Measurements from ENCODE around the gene DCLRE1C.

DNA sequence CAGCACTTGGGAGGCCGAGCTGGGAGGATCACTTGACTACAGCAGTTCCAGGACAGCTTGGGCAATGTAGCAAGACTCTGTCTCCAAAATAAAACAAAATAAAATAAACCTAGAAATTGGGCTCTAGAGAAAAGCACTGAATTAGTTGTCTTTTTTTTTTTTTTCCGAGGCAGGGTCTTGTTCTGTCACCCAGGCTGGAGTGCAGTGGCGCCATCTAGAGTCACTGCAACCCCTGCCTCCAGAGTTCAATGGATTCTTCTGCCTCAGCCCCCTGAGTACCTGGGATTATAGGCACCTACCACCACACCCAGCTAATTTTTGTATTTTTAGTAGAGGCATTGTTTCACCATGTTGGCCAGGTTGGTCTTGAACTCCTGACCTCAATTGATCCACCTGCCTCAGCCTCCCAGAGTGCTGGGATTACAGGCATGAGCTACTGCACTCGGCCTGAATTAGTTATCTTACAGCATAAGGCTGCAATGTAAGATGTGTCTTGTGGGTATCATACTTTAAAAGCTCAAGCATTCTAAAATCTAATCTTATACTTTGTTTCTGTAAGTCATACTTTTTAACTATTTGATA is 18.1 kb upstream of the DCLRE1C start:
- TF ChIP-seq, protein P1, sequence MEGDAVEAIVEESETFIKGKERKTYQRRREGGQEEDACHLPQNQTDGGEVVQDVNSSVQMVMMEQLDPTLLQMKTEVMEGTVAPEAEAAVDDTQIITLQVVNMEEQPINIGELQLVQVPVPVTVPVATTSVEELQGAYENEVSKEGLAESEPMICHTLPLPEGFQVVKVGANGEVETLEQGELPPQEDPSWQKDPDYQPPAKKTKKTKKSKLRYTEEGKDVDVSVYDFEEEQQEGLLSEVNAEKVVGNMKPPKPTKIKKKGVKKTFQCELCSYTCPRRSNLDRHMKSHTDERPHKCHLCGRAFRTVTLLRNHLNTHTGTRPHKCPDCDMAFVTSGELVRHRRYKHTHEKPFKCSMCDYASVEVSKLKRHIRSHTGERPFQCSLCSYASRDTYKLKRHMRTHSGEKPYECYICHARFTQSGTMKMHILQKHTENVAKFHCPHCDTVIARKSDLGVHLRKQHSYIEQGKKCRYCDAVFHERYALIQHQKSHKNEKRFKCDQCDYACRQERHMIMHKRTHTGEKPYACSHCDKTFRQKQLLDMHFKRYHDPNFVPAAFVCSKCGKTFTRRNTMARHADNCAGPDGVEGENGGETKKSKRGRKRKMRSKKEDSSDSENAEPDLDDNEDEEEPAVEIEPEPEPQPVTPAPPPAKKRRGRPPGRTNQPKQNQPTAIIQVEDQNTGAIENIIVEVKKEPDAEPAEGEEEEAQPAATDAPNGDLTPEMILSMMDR (IDR thresholded peaks at IDR 0.05) = peak; percentile 85
- no peak for TF ChIP-seq EZH2 (IDR thresholded peaks at IDR 0.05; ENCODE audit: borderline replicate concordance, insufficient read depth, low read depth, low read length, poor library complexity, severe bottlenecking)

Data from B cell (primary cell).